HG02623 (cell line): ENCODE measurements around the gene ZBTB18.

Experiments
- ATAC-seq: cut with Tn5 transposase; IDR thresholded peaks from one replicate; pipeline ENCODE4 v1.9.1; 2021; ENCODE audit warnings: moderate library complexity; ENCODE audit not compliant: unreplicated experiment

Gene ZBTB18

DNA sequence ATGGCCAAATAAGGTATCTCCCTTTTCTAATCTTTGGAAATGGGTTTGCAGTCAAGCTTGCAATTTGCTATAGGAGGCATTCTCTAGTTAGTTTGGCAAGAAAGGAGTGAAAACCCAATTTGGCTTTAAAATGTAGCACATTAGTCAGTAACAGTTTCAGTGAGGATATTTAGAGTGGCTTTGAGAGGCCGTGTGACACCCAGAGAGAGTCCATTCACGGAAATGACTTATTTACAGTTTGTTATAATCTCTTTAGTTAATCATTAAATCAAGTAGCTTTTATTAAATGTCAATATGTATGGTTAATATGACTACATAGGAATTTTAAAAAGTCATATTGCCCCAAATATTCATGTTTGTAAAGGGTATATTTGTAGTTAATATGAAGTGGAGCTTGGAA lies 9.6 kb downstream of the ZBTB18 start:
- no peak for ATAC-seq

DNA sequence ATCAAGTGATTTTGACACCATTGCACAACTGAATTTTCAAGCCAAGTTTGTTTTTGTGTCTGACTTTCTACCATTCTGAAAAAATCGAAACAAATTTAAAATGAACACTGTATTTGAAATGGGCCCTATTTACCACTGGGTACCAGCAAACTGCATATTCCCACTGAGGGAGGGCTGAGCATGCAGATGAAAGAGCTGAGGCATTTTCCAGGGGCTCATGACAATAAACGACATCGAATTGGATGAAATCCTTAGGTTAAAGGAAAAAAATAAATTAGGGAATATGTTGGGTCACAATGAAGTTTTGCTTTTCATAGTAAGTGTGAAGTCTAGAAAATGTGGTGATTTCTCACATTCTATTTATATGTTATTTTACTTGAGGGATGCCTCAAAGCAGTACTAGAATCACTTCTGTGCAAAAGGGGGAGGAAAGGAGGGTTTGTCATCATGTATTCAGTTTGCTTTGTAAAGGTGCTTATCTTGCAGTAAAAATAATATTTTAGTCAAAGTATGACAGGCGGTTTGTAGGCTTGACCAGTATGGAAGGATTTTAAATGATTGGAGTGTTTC lies 11.2 kb downstream of the ZBTB18 start:
- ATAC-seq = no peak

DNA sequence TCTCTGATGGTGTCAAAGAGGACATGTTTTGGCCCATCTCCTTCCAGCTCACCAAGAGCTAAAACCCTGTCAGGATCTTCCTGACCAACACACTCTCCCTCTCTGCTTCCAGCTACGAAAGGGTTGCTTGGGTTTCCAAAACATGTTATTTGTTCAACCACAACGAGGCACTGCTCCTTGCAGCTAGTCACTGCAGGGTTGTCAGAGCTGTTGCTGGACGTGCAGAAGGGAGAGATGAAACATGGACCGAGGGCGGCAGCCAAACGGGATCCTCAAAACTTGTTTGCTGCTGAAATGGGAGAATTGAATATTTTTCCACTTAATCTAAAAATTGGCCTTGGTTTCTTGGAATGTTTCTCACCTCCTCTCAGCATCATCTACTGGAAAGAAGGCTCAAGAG lies 12.4 kb downstream of the ZBTB18 start:
- ATAC-seq = no peak

DNA sequence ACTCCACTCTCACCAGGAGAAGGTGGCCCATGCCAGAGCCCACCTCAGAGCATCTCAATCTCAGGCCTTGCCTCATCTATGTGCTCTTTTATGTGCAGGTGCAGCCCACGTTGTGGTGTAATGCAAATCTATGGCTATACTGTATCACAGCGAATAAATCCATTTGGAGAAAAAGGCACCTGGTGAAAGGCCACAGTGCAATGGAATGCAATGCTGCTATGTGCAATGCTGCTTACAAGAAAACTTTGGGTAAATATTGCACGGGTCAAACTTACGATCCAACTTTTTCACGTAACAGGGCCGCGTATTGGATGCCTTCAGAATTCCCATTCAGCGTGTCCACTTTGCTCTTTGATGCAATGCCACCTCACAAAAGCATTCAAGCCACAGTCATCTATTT lies 13.5 kb downstream of the ZBTB18 start:
- no peak for ATAC-seq

DNA sequence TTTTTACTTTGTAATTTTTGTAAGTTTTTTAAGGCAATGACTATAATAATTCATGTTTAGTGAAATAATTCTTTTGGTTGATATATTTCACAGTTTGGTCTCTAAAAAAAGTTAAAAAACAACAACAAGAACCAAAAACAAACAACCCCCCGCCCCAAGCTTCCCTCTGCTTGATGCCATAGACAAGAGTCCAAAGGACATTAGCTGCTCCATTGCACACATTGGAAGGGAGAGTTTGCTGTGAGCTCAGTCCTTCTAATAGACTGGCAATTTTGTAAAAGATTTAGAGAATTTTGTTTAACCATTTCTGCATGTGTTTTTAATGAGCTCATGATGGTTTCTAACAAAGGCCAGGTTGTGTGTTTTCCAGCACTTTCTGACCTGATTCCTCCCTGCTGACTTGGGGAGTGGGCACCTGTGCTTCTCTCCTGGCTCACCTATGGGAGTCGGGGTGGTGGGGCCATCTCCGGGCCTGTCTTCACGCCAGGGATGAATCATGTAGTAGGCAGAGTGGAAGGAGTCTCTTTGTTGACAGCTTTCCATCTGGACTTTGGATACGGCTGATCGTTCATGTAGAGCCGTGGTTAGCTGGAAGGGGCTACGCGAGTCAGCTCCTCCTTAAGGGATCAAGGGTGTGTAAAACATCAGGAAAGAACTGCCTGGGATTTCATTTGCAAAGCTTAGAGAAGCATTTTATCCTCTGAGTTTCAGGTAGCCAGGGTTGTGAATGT lies 14.1 kb downstream of the ZBTB18 start:
- ATAC-seq = no peak

DNA sequence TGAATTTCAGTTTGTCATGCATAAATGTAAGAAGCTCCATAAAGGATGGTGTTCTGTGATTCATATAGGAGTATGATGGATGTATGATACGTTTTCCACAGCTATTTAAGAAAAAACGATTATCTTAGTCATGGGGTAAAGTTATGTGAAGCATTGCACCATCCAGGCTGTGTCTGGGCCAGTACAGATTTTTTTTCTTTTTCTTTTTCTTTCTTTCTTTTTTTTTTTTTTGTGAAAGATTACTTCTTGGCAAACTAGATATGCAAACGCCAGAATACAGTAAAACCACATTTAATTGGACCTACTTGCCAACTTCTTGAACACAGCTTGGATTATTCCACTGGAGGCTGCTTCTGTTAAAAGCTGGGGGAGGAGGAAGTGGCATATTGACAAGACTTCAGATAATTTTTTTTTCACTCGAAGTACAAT lies 14.9 kb downstream of the ZBTB18 start:
- no peak for ATAC-seq

DNA sequence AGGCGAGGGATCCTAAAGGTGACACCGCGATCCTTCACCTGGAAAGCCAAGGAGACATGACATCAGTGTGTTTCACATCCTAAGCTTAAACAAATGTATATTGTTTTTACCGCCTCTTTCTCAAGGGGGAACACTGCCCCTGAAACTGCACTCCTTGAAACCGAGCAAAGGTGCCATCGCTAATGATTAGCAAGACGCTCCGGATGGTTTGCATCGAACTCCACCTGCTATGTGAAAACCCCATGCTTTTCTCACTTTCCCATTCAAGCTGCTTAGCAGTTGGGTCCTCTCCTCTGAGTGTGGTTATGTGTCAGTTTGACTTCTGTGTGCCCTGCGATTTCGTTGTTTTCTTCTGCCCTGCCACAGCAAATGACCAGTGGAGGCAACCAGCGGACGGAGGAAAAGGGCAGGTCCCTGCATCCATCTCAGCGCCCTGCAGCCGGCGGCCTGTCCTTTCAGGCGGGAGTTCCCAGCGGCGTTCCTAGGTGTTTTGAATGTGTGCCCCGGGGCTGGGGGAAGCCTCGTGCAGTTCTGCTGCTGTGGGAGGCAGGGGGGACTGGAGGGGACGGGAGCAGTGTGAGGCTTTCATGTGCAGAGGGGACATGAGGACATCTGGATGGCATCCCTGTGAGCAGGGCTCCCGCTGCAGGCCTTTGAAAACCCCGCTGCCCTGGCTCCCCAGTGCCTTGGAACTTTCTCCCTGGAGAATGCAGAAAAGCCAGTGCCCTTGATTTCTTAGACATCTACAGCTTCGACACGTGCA lies 16.1 kb downstream of the ZBTB18 start:
- ATAC-seq = no peak

DNA sequence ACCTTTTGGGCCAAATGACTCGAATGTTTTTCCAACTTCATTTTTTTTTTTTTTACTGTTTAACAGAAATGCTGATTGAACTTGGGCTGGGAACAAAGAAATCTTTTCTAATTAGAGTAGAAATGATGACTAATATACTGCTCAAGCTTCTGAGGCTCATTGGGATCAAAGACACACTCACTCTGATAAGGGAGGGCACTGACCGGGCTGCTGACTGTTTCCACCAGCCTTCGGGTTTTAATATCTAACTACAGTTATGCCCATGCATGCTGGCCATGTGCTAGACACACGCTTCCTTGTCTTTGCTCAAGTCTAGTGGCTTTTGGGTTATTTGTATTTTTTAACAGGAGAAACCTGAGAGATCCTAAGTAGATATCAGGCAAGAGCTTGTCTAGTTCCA lies 16.8 kb downstream of the ZBTB18 start:
- no peak for ATAC-seq

DNA sequence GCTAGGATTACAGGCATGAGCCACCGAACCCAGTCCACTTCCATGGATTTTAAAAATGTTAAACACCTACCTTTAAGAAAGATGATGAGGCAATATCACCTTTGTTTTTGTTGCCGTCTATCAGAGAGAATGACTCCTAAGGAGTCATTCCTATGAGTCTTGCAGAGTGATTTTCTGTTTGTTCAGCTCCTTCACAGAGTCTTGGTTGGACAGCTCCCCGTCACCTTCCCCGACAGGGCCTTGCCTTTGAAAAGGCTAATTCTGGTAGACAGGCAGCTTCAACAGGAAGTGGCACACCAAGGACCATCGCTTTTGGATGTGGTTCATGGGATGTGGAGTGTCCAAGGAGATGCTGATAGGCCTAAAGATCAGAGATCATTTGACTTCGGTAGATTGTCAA lies 17.5 kb downstream of the ZBTB18 start:
- no peak for ATAC-seq

DNA sequence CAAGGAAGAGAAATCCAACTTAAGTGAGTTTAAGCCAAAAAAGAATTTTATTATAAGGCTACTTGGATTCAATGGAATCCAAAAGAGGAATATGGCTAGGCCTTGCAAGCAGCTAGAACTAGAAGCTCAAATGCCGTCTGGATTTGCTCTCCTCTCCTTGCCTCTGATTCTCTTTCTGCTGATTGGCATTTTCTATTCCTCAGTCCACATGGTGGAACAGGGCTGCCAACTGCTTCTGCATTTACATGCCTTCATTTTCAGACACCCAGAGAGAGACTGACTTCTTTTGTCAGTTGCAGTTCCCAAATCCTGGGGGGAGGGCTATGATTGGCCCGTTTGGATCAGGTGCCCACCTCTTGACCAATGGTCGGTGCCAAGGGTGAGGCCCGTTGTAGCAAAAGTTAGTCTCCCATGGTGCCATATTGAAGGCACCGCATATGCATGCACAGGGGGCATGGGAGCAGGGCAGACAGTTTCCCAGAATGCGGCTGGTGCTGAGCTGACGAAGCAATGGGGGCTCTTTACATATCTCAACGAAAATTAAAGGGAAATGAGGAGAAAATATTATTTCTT lies 18.3 kb downstream of the ZBTB18 start:
- ATAC-seq = no peak

DNA sequence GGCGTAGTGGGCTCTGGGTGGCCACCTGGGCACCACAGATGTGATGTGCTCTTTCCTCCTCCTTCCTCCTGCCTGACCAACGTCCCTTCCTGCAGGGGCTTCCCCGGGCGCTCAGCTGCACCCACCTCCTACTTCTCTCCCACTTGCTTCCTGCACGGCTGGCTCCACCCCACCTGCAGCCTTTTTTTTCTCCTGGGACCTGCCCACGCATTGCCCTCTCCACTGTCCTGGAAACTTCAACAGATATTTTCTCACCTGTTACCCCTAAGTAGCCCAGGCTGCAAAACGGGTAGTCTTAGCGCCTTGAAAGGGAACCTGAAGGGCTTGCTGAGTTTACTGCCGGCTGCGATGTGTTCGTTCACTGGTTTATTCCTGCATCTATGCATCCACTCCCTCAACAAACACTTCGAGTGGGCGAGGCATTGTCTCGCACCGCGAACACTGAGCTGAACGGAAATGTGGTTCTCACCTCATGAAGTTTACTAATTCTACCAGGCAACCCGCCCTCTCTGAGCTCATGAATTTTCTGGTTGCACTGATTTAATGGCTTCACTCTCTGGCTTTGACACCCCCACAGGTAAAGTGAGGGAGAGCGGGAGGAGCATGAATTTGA lies 23.6 kb downstream of the ZBTB18 start:
- peak; percentile 78 for ATAC-seq

DNA sequence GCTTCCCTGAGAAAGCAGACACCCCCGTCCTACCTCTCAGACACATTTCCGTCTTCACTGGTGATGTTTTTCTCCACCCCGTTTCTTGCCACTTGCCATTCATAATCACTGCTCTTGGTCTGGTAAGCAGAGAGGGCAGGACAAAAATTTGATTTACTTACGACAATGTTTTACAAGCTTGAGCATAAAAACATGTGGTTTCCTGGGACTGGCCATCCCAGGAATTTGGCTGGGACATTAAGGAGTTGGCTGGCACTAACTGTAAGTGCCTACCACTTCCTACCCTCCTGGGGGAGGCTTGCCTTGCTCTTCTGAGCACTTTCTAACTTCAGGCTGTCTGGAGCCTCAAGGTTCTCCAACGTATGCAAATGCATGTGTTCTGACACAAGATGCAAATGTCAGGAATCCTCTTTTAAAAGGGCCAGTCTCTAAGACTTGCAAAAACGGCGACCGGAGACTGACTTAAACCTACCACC lies 24.2 kb downstream of the ZBTB18 start:
- ATAC-seq = no peak

DNA sequence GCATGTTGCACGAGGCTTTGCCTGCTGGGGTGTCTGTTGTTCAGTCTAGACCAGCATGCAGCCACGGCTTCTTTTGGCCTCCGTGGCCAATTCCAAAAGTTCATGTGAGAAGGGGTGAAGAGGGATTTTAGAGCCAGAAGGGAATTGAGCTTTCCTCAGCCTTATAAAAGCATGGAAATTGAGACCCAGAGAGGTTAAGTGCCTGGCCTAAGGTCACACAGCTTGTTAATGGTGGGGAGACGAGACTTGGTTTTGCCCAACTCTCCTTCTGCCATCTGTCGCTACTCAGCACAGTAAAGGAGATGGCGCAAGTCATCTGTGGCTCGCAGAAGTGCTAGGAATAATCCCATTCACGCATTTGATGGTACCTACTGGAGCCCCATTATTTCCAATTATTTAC lies 25.7 kb downstream of the ZBTB18 start:
- no peak for ATAC-seq

DNA sequence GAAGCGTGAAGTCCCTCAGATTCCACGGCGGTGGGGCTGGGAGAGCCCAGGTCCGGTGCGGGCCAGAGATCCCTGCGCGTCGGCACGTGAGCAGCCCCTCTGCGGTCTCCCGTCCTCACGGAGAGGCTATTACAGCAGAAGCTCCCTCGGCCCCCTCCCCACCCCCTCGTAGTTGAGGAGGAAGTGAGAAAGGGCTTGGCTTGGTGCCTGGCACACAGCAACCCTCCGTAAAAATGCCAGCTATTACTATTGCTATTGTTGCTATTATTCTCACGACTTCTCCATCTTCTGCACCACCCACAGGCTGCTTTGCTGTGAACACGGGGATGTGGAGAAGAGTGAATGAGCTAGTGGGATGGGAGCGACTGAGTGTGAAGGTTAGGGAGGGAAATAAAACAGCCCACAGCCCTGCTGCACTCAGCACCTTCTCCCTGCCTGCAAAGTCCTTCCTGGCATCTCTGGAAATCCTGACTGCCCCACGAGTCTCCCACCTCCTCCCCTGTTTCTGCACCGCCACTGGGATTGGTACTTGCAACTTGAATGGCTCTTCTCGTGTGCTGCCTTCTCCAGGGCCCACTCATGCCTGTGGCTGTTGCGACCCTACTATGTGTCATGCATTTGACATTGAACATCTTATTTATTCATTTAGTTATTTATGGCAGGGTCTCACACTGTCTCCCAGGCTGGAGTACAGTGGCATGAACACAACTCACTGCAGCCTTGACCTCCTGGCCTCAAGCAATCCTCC lies 26.6 kb downstream of the ZBTB18 start:
- ATAC-seq = no peak

DNA sequence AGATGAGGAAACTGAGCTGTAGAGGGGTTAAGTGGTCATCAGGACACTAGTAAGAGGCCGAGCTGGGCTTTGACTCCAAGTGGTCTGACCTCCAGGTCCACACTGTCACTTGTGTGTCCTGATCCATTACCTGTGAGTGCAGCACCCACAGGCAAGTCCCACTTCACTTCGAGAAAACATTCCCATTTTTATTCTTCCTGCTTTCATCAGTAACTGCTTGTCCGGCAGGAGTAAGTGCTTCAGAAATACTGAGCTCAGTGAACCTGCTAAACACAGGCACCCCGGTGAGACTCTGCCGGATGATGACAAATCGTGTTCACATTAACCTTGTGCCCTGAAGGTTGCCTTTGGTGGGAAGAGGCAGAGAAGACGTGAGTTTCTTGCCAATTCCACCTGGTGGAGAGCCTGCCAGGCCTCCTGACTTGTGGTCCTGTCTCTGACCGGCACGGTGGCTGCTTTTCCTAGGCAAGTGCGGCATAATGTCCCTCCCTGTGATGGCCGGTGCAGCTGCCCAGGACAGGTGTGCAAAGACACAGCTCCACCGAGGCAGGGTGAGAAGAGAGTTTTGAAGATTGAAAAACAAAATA lies 29.4 kb downstream of the ZBTB18 start:
- ATAC-seq = no peak

DNA sequence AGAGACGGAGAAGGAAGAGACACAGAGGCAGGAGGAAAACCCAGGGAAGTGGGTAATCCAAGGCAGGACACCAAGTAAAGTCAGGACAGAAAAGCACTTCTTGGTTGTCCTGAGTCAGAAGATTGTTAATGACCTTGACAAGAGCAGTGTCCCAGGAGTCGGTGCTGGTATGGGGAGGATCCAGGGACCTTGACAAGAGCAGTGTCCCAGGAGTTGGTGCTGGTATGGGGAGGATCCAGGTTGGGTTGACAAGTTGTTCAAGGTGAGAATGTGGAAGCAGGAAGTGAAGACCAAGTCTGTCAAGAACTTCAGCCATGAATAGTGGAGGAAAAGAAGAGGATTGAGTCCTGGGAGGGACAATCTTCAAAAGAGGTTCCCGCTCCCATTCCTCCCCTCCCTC lies 31.9 kb downstream of the ZBTB18 start:
- ATAC-seq = no peak

DNA sequence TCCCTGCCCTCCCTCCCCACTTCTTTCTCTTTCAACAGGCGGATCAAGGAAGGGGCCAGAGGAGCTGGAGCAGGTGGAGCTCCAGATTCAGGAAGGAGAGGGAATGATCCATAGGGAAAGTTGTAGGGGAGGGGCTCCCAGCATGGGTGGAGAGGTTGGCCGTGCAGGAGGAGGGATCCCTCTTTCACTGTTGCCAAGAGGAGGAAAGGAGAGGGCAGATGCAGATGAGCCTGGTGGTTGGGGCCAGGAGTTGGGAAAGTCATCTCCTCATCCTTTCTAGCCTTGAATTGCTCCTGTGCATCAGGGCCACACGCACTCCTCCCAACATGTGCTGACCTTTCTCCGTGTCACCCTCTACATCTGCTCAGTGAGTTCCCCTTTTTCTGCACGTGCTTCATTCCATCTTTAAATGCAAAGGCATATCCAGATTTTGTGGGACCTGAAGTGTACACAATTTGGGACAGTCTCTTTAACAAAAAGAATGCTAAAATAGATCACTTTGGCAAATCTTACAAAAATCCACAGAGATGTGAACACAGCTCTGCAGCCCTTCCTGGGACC lies 32.4 kb downstream of the ZBTB18 start:
- no peak for ATAC-seq

DNA sequence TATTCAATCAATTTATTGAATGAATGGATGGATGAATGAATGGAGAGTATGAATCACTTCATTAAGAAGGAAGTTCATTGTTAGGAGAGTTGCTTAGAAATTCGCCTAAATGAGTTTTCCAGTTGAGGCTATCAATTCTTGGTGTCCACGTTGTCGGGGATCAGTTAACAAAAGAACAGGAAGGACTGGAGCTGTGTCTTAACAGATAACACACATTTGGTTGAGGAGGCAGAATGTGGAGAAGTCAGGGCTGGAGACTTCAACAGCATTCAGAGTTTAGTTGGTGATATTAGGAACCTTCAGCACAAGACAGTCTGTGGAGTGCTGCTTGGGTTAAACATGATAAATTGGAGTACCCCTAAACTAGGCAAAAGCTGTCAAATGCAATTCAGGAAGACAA lies 33.7 kb downstream of the ZBTB18 start:
- no peak for ATAC-seq

DNA sequence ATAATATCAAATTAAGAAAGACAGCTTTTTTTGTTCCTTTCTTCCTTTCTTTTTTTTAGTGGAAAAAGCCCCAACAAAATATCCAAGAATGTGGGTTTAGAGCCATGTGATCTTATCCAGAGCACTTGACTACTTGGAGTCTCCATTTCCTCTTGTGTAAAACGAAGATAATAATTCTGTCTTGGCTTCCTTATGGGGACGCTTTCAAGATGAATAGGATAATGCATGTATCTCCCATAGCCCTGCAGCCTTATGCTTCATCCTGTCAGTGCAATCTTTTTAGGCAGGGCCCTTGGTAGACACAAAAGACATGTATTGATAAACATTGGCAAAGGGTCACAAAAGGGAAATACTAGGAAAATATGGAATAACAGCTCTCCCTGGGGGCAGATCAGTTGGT lies 34.8 kb downstream of the ZBTB18 start:
- no peak for ATAC-seq

DNA sequence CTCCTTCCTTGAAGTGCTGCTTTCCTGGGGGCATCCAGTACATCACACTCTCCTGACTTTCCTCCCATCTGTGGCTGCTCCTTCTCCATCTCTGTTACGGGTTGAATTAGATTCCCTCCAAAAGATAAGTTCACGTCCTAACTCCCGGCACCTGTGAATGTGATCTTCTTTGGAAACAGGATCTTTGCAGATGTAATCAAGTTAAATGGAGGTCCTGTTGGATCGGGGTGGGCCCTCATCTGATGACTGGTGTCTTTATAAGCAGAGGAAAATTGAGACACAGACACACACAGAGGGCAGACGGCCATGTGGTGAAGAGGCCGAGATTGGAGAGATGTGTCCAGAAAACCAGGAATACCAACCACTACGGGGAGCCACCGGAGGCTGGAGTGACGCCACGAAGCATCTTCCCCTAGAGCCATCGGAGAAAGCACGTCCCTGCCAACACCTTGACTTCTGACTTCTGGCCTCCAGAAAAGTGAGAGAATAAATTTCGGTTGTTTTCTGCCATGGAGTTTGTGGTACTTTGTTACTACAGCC lies 36.0 kb downstream of the ZBTB18 start:
- no peak for ATAC-seq
